ENCODE measurements around the gene DAP3.
"Not testable (repeated sequence)": the region's sequence is repeated elsewhere in the genome, so short reads cannot be mapped to it uniquely, and the experiment has no call there.

Gene DAP3

DNA sequence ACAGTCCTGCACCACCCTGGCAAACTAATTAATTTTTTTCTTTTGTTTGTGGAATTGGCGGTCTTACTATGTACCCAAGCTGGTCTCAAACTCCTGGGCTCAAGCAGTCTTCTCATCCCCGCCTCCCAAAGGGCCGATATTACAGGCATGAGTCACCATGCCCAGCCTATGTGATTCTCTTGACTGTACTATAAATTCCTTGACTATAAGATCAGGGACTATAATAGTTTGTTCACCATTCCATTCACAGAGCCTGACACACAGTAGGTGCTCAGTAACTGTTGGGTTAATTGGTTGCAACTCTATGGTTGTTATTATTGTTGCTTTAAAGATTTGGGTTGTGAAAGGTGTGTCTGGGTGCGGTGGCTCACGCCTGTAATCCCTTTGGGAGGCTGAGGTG, 17.2 kb downstream of the DAP3 start:
- Histone ChIP-seq H3K79me2 (ENCODE audit: insufficient read depth, low read length) (peaks cover 80% of the 10 kb centered on the region), H3K36me3 (ENCODE audit: insufficient read depth, low read length) (peaks cover 16% of the 10 kb centered on the region), H4K20me1 (ENCODE audit: insufficient read depth, low read length) (peaks cover 26% of the 10 kb centered on the region), H3K27me3 (ENCODE audit: insufficient read depth, low read length, poor library complexity) (no peaks in the 10 kb centered on the region), H3K4me3 (ENCODE audit: low read depth in 1 of 2, low read length in 2 of 2) (no peak overlapping the region), H3K27ac (ENCODE audit: low read length) (no peak overlapping the region), H3K4me1 (ENCODE audit: insufficient read depth, low read length) (no peaks in the 10 kb centered on the region), H3K4me2 (ENCODE audit: insufficient read depth, low read length) (no peak overlapping the region), H3K9ac (ENCODE audit: low read depth, low read length) (no peak overlapping the region), H2AFZ (ENCODE audit: low read depth, low read length) (no peak overlapping the region), H3K9me3 (ENCODE audit: insufficient read depth, low read length, severe bottlenecking) (no peaks in the 10 kb centered on the region)
- TF ChIP-seq EZH2 (IDR thresholded peaks at IDR 0.05; ENCODE audit: borderline replicate concordance, low read depth, low read length, severe bottlenecking) = no peak
- TF ChIP-seq, protein P1, sequence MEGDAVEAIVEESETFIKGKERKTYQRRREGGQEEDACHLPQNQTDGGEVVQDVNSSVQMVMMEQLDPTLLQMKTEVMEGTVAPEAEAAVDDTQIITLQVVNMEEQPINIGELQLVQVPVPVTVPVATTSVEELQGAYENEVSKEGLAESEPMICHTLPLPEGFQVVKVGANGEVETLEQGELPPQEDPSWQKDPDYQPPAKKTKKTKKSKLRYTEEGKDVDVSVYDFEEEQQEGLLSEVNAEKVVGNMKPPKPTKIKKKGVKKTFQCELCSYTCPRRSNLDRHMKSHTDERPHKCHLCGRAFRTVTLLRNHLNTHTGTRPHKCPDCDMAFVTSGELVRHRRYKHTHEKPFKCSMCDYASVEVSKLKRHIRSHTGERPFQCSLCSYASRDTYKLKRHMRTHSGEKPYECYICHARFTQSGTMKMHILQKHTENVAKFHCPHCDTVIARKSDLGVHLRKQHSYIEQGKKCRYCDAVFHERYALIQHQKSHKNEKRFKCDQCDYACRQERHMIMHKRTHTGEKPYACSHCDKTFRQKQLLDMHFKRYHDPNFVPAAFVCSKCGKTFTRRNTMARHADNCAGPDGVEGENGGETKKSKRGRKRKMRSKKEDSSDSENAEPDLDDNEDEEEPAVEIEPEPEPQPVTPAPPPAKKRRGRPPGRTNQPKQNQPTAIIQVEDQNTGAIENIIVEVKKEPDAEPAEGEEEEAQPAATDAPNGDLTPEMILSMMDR (IDR thresholded peaks at IDR 0.05; ENCODE audit: borderline replicate concordance, extremely low read depth, low read length, poor library complexity, severe bottlenecking) = no peak
- DNase-seq (no peak), ATAC-seq (ENCODE audit: insufficient read depth, low read depth) (no peak)

DNA sequence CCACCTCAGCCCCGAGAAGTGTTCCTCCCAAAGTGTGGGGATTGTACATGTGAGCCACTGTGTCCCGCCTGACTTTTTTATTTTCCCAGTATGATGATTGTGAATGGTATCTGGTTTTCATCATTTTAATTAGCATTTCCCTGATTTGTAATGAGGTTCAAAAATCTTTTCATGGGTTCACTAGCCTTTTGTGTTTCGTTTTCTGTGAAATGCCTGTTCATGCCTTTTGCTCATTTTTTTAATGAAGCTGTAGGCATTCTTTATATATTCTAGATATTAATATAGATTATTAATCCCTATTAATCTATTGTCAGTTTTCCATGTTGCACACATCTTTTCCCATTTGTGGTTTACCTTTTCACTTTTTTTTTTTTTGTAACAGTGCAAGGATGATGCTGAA, 20.5 kb downstream of the DAP3 start:
- no peak for DNase-seq
- Histone ChIP-seq H3K36me3 (ENCODE audit: insufficient read depth, low read length) (peaks cover 40% of the 10 kb centered on the region), H3K4me3 (ENCODE audit: low read depth in 1 of 2, low read length in 2 of 2) (no peak overlapping the region), H3K79me2 (ENCODE audit: insufficient read depth, low read length) (peaks cover 68% of the 10 kb centered on the region), H3K4me1 (ENCODE audit: insufficient read depth, low read length) (no peaks in the 10 kb centered on the region), H4K20me1 (ENCODE audit: insufficient read depth, low read length) (peaks cover 19% of the 10 kb centered on the region), H3K9ac (ENCODE audit: low read depth, low read length) (no peak overlapping the region), H3K9me3 (ENCODE audit: insufficient read depth, low read length, severe bottlenecking) (no peaks in the 10 kb centered on the region), H3K4me2 (ENCODE audit: insufficient read depth, low read length) (no peak overlapping the region), H2AFZ (ENCODE audit: low read depth, low read length) (no peak overlapping the region), H3K27me3 (ENCODE audit: insufficient read depth, low read length, poor library complexity) (no peaks in the 10 kb centered on the region), H3K27ac (ENCODE audit: low read length) (no peak overlapping the region)
- TF ChIP-seq, protein P1 (IDR thresholded peaks at IDR 0.05; ENCODE audit: borderline replicate concordance, extremely low read depth, low read length, poor library complexity, severe bottlenecking) = no peak
- TF ChIP-seq EZH2 (IDR thresholded peaks at IDR 0.05; ENCODE audit: borderline replicate concordance, low read depth, low read length, severe bottlenecking) = no peak
- no peak for ATAC-seq (ENCODE audit: insufficient read depth, low read depth)

DNA sequence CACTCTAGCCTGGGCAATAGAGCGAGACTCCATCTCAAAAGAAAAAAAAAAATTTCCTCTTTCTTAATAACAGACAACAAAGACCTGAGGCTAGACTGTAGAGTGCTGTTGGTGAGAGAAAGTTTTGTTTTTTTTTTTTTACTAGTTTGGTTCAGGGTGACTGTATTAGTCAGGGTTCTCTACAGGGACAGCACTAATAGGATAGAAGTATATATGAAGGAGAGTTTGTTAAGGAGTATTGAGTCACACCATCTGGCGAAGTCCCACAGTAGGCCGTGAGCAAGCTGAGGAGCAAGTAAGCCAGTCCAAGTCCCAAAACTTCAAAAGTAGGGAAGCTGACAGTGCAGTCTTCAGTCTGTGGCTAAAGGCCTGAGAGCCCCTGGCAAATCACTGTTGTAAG, 22.6 kb downstream of the DAP3 start:
- H2AFZ ChIP-seq (ENCODE audit: low read depth, low read length); H3K9me3 ChIP-seq (ENCODE audit: insufficient read depth, low read length, severe bottlenecking); H4K20me1 ChIP-seq (ENCODE audit: insufficient read depth, low read length); H3K27me3 ChIP-seq (ENCODE audit: insufficient read depth, low read length, poor library complexity); H3K4me2 ChIP-seq (ENCODE audit: insufficient read depth, low read length); H3K9ac ChIP-seq (ENCODE audit: low read depth, low read length); H3K27ac ChIP-seq (ENCODE audit: low read length); DNase-seq; H3K4me3 ChIP-seq (ENCODE audit: low read depth in 1 of 2, low read length in 2 of 2); H3K4me1 ChIP-seq (ENCODE audit: insufficient read depth, low read length); ATAC-seq (ENCODE audit: insufficient read depth, low read depth): not testable (repeated sequence)
- Histone ChIP-seq H3K79me2 (ENCODE audit: insufficient read depth, low read length) (peaks cover 57% of the 10 kb centered on the region), H3K36me3 (ENCODE audit: insufficient read depth, low read length) (peaks cover 48% of the 10 kb centered on the region)

DNA sequence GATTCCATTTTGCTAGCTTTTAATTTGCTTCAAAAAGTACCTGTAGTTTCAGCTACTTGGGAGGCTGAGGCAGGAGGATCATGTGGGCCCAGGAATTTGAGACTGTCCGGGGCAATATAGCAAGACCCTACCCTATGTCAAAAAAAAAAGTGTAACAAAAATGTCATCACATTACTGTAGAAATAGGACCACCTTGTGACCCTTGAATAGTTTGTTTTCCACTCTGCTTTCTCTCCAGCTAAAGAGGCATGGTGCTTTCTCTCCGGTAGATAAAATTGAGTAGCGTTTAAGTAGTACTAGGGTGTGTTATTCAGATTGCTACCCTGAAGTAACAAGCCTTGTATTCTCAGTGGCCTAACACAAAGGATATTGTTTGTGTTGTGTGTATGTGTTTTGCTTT, 23.7 kb downstream of the DAP3 start:
- not testable (repeated sequence) for H3K9ac ChIP-seq (ENCODE audit: low read depth, low read length); H3K27ac ChIP-seq (ENCODE audit: low read length); H3K27me3 ChIP-seq (ENCODE audit: insufficient read depth, low read length, poor library complexity); H3K4me3 ChIP-seq (ENCODE audit: low read depth in 1 of 2, low read length in 2 of 2); H4K20me1 ChIP-seq (ENCODE audit: insufficient read depth, low read length); H3K9me3 ChIP-seq (ENCODE audit: insufficient read depth, low read length, severe bottlenecking); H3K4me2 ChIP-seq (ENCODE audit: insufficient read depth, low read length); H3K4me1 ChIP-seq (ENCODE audit: insufficient read depth, low read length); H2AFZ ChIP-seq (ENCODE audit: low read depth, low read length); DNase-seq
- H3K79me2 ChIP-seq (ENCODE audit: insufficient read depth, low read length) = peaks cover 51% of the 10 kb centered on the region
- H3K36me3 ChIP-seq (ENCODE audit: insufficient read depth, low read length) = peaks cover 54% of the 10 kb centered on the region
- ATAC-seq (ENCODE audit: insufficient read depth, low read depth) = 0 out of 3 replicates have a peak, but pooled peaks have one; percentile 40
- TF ChIP-seq, protein P1 (IDR thresholded peaks at IDR 0.05; ENCODE audit: borderline replicate concordance, extremely low read depth, low read length, poor library complexity, severe bottlenecking) = peak; percentile 46

Data from DND-41 (cell line).